HepG2 (cell line): ENCODE results near the gene HIPK4. TPM values are rescaled to one million over a fixed set of nuclear protein-coding genes. Genes with fewer than 3 reads are reported as not detected.

Experiments used
- ATAC-seq: fragments of 200-7000 bp; cut with Tn5 transposase; 3 replicates; pipeline ENCODE4 v1.9.1; 2020; ENCODE audit warnings: mild to moderate bottlenecking, moderate library complexity
- BruUV-seq: library from RNA; stranded (reverse); fragments of 400-500 nt; replicated peaks from 2 replicates; lab custom pipeline; 2021; lab: Mats Ljungman, UMichigan
- CTCF ChIA-PET: fragments of 300-600 bp; formaldehyde crosslinking; extraction: SDS; loops from one replicate; lab custom pipeline; 2021; ENCODE audit warnings: low total read pairs, inconsistent platforms, low intra/inter-chr PET ratio; lab: Yijun Ruan, JAX
- POLR2A ChIA-PET: fragments of 350-600 bp; sonication (Branson Sonifier 250); formaldehyde crosslinking; loops from one replicate; lab custom pipeline; 2020; ENCODE audit warnings: antibody characterized with exemption, inconsistent platforms; lab: Yijun Ruan, JAX
- DNase-seq: peaks from one replicate; pipeline ENCODE4 v3.0.0-alpha.2; 2015; ENCODE audit warnings: low spot score
- FAIRE-seq: peaks from 3 replicates; lab custom pipeline; 2011; peaks lifted over from hg19 to GRCh38; lab: Jason Lieb, UNC
- H2AFZ ChIP-seq: one replicate; pipeline ENCODE4 v1.6.1; 2011; ENCODE audit warnings: low read length, inconsistent platforms
- H3K27ac ChIP-seq: fragments of 300-600 bp; 3 replicates; pipeline ENCODE4 v1.8.0; 2011; ENCODE audit warnings: mixed run types, mild to moderate bottlenecking, mixed read lengths, low read length, inconsistent platforms; ENCODE audit not compliant: insufficient read depth; ENCODE audit errors: extremely low read length
- H3K27me3 ChIP-seq, 2 experiments: fragments of 200-600 bp in 1 of 2; 2 replicates in 1 of 2; 3 replicates in 1 of 2; pipeline versions ENCODE4 v1.6.0 to v1.8.0; 2011; ENCODE audit warnings: low read length in 2 of 2, mild to moderate bottlenecking in 2 of 2, moderate library complexity in 2 of 2, inconsistent platforms in 1 of 2; ENCODE audit not compliant: insufficient read depth in 2 of 2, control insufficient read depth in 1 of 2
- H3K36me3 ChIP-seq, 2 experiments: fragments of 200-600 bp in 1 of 2; replicated peaks in 1 of 2; 2 replicates in 1 of 2; 3 replicates in 1 of 2; pipeline versions ENCODE4 v1.5.1 to v1.8.0; 2011; ENCODE audit warnings: low read length in 2 of 2, inconsistent platforms in 1 of 2; ENCODE audit not compliant: insufficient read depth in 2 of 2, control insufficient read depth in 1 of 2
- H3K4me1 ChIP-seq: 2 replicates; pipeline ENCODE4 v1.5.1; 2012; ENCODE audit warnings: low read length, inconsistent platforms; ENCODE audit not compliant: insufficient read depth
- H3K4me2 ChIP-seq: 2 replicates; pipeline ENCODE4 v1.6.0; 2011; ENCODE audit warnings: low read depth, low read length, inconsistent platforms
- H3K4me3 ChIP-seq, 3 experiments: fragments of 200-600 bp in 1 of 3; sonication (generic), shearing (Covaris generic) in 1 of 3; replicated peaks in 1 of 3; 2 replicates each; pipeline ENCODE4 v1.5.1; 2011 to 2016; ENCODE audit warnings: low read length in 3 of 3, inconsistent platforms in 2 of 3, low read depth in 2 of 3, mild to moderate bottlenecking in 2 of 3, control low read depth in 1 of 3, mixed read lengths in 1 of 3; ENCODE audit not compliant: insufficient read depth in 1 of 3
- H3K79me2 ChIP-seq: one replicate; pipeline ENCODE4 v1.6.1; 2011; ENCODE audit warnings: low read length, inconsistent platforms; ENCODE audit not compliant: insufficient read depth
- H3K9ac ChIP-seq: 2 replicates; pipeline ENCODE4 v1.6.0; 2011; ENCODE audit warnings: mild to moderate bottlenecking, low read depth, low read length, inconsistent platforms; ENCODE audit not compliant: insufficient read depth
- H3K9me3 ChIP-seq: 2 replicates; pipeline ENCODE4 v1.5.1; 2012; ENCODE audit warnings: mild to moderate bottlenecking, low read length
- H4K20me1 ChIP-seq: 2 replicates; pipeline ENCODE4 v1.6.0; 2011; ENCODE audit warnings: inconsistent platforms, mild to moderate bottlenecking, low read length, moderate library complexity; ENCODE audit not compliant: insufficient read depth
- AFF4 ChIP-seq: sonication (generic); formaldehyde crosslinking; IDR thresholded peaks from 2 replicates; pipeline ENCODE4 v1.4.0; 2020; ENCODE audit warnings: missing genetic modification reagents
- CCAR2 ChIP-seq: fragments of 200-400 bp; formaldehyde crosslinking; optimal IDR thresholded peaks from 2 replicates; pipeline ENCODE3; 2018; ENCODE audit warnings: low read depth, mild to moderate bottlenecking, low read length, moderate library complexity
- CHD2 ChIP-seq: IDR thresholded peaks from 2 replicates; pipeline ENCODE4 v1.6.1; 2011; ENCODE audit warnings: low read depth, low read length, improper control_type of control experiment
- GPBP1L1 ChIP-seq: sonication (generic); formaldehyde crosslinking; IDR thresholded peaks from 2 replicates; pipeline ENCODE4 v1.5.0; 2020; ENCODE audit warnings: mild to moderate bottlenecking, missing genetic modification reagents
- KAT2B ChIP-seq: fragments of 150-350 bp; IDR thresholded peaks from 2 replicates; pipeline ENCODE4 v1.6.1; 2014; ENCODE audit warnings: low read depth, low read length, borderline replicate concordance
- MXD3 ChIP-seq: IDR thresholded peaks from 2 replicates; pipeline ENCODE4 v1.6.1; 2016; ENCODE audit warnings: mild to moderate bottlenecking, missing biosample characterization, missing genetic modification reagents
- NCOA5 ChIP-seq: sonication (generic); formaldehyde crosslinking; IDR thresholded peaks from 2 replicates; pipeline ENCODE4 v1.4.0; 2020; ENCODE audit warnings: missing genetic modification reagents
- SIX1 ChIP-seq: sonication (generic); formaldehyde crosslinking; IDR thresholded peaks from 2 replicates; pipeline ENCODE4 v1.4.0; 2020; ENCODE audit warnings: missing genetic modification reagents, borderline replicate concordance
- SMARCC2 ChIP-seq: fragments of 450-650 bp; IDR thresholded peaks from 2 replicates; pipeline ENCODE4 v1.6.1; 2017; ENCODE audit warnings: antibody characterized with exemption, mild to moderate bottlenecking
- TGIF2 ChIP-seq: IDR thresholded peaks from 2 replicates; pipeline ENCODE4 v1.6.1; 2016; ENCODE audit warnings: control low read depth, missing compliant biosample characterization
- ZGPAT ChIP-seq: IDR thresholded peaks from 2 replicates; pipeline ENCODE4 v1.6.1; 2016; ENCODE audit warnings: mild to moderate bottlenecking
- WGBS: methylation state at CpG from one replicate; pipeline ENCODE4 v1.1.6; 2017; ENCODE audit warnings: low lambda C conversion rate; 5-methylcytosine and 5-hydroxymethylcytosine counted together
- in situ Hi-C: cut with HindIII; loops from 2 replicates; pipeline ENCODE4 v1.10.0; 2017; ENCODE audit warnings: low pct_unique_long_range_greater_than_20kb; ENCODE audit not compliant: extremely low pct_ligation_motif_present
- intact Hi-C: fragments of 100-400 bp; cut with micrococcal nuclease; formaldehyde crosslinking; loops from one replicate; pipeline ENCODE4 v1.10.0; 2022; ENCODE audit not compliant: unreplicated experiment
- polyA plus RNA-seq, 8 experiments: library from polyadenylated mRNA; depleted of rRNA in 3 of 8; stranded (reverse) in 7 of 8; unstranded in 1 of 8; fragments of >200 nt; fragmentation: Illumina TruSeq in 4 of 8; extraction: Trizol in 4 of 8; gene quantifications; 2 replicates each; pipeline versions ENCODE4 v1.2.1 to v1.2.3, GENCODE V29; 2011 to 2016; ENCODE audit warnings: low read depth in 4 of 8, missing spikeins in 1 of 8, mixed read lengths in 1 of 8; ENCODE audit not compliant: insufficient read depth in 1 of 8
- total RNA-seq, 5 experiments: library from RNA; depleted of rRNA; stranded (reverse); fragments of >200 nt; fragmentation: Illumina TruSeq; extraction: Trizol; gene quantifications; 2 replicates each; pipeline ENCODE4 v1.2.3, GENCODE V29; 2016; ENCODE audit warnings: low read depth in 1 of 5
- TF ChIP-seq, protein P1 (sequence below): sonication (generic); formaldehyde crosslinking; IDR thresholded peaks from 2 replicates; pipeline ENCODE4 v1.5.1; 2020; ENCODE audit warnings: missing genetic modification reagents, mild to moderate bottlenecking, borderline replicate concordance

The HIPK4 gene
- total and polyA plus RNA-seq, 2 of the 13 experiments (the other 11 are each of a cell fraction or from before 2014, with no cell fraction given) = 0.03 TPM; not detected in 1

DNA sequence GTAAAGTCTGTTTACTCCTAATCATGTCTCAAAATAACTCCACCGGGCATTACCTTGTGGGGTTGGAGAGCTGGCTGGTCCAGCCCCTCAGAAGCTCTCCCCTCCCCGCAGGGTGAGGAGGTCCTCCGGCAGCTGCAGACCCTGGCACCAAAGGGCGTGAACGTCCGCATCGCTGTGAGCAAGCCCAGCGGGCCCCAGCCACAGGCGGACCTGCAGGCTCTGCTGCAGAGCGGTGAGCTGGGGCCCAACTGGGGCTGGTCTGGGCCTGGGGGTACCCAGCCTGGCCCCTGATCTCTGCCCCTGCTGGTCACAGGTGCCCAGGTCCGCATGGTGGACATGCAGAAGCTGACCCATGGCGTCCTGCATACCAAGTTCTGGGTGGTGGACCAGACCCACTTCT lies 20.2 kb downstream of the HIPK4 start (continued):
- TF ChIP-seq SIX1 (CRISPR knock-in tag) (no peak), CHD2 (no peak)

GRCh38 chr19:40367577-40368434 lies 22.2 kb downstream of the HIPK4 start:
- Histone ChIP-seq H2AFZ (no peak overlapping the region), H3K9me3 (no peaks in the 10 kb centered on the region), H3K9ac (no peak overlapping the region), H3K36me3 (peaks cover 3 to 12% of the 10 kb centered on the region in 2 experiments; a peak in 3 of 5 replicates), H3K4me1 (no peaks in the 10 kb centered on the region), H3K4me2 (no peak overlapping the region), H4K20me1 (no peaks in the 10 kb centered on the region), H3K27ac (no peak overlapping the region), H3K27me3 (no peaks in the 10 kb centered on the region), H3K79me2 (no peaks in the 10 kb centered on the region), H3K4me3 (no peak overlapping the region)
- BruUV-seq = no TSS peak
- no peak for ATAC-seq
- in situ Hi-C loops = no loop called here
- no peak for DNase-seq
- ChIA-PET POLR2A (no interaction called here), CTCF (no interaction called here)
- 94% methylated on average over 9 of the region's 16 CpGs for WGBS
- FAIRE-seq = no peak
- intact Hi-C loops = no loop called here
- TF ChIP-seq GPBP1L1 (no peak), AFF4 (CRISPR knock-in tag) (no peak), MXD3 (CRISPR knock-in tag) (no peak), SMARCC2 (no peak), KAT2B (no peak), ZGPAT (no peak), NCOA5 (CRISPR knock-in tag) (no peak), TGIF2 (no peak), CCAR2 (no peak)
- TF ChIP-seq, protein P1, sequence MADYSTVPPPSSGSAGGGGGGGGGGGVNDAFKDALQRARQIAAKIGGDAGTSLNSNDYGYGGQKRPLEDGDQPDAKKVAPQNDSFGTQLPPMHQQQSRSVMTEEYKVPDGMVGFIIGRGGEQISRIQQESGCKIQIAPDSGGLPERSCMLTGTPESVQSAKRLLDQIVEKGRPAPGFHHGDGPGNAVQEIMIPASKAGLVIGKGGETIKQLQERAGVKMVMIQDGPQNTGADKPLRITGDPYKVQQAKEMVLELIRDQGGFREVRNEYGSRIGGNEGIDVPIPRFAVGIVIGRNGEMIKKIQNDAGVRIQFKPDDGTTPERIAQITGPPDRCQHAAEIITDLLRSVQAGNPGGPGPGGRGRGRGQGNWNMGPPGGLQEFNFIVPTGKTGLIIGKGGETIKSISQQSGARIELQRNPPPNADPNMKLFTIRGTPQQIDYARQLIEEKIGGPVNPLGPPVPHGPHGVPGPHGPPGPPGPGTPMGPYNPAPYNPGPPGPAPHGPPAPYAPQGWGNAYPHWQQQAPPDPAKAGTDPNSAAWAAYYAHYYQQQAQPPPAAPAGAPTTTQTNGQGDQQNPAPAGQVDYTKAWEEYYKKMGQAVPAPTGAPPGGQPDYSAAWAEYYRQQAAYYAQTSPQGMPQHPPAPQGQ = no peak
